ENCODE data around the gene MST1R. TPM values are rescaled to one million over a fixed set of nuclear protein-coding genes. Genes with fewer than 3 reads are reported as not detected.

MST1R gene
- total RNA-seq, 1 donor from 2014 or later: not detected

DNA sequence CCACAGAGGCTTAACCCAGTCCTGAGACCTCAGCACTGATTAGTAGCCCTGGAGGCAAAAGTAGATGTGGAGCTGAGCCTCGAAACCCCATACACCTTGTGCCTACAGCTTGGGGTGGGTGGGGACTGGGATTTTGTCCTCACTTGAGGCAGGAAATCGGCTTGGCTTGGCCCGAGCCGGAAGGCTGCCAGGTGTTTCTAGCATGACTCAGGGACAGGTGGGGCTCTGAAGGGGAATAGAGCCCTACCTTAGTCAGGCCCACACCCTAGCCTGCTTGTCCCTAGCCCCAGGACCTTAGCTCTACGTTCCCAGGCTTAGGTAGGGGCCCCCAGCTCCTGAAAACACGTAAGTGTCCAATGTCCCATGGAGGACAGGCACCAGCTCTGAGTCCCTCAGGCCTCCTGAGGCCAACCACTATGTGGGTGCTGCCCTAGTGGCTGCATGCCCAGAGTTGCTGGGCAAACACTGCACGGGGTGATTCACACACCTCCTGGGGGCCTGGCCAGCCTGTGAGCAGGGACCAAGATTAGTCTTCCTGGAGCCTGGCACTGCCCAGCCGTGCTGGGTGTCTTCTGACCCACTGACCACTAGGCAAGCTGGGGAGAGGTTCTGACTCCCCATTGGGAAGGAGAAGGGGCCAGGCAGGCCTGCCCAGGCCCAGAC lies 3.1 kb downstream of the MST1R start:
- Histone ChIP-seq H3K4me3 (no peak overlapping the region), H3K27ac (peak overlapping the region; percentile 59 to 69), H3K27me3 (no peaks in the 10 kb centered on the region), H3K9me3 (no peaks in the 10 kb centered on the region), H3K4me1 (peaks cover 0 to 16% of the 10 kb centered on the region in 2 donors), H3K36me3 (peaks cover 0 to 2% of the 10 kb centered on the region in 2 donors)
- intact Hi-C loops (cut with DNase I): no loop called here
- peak; percentile 24 to 79 for DNase-seq (ENCODE audit: low spot score in 2 of 2)
- TF ChIP-seq, protein P1, sequence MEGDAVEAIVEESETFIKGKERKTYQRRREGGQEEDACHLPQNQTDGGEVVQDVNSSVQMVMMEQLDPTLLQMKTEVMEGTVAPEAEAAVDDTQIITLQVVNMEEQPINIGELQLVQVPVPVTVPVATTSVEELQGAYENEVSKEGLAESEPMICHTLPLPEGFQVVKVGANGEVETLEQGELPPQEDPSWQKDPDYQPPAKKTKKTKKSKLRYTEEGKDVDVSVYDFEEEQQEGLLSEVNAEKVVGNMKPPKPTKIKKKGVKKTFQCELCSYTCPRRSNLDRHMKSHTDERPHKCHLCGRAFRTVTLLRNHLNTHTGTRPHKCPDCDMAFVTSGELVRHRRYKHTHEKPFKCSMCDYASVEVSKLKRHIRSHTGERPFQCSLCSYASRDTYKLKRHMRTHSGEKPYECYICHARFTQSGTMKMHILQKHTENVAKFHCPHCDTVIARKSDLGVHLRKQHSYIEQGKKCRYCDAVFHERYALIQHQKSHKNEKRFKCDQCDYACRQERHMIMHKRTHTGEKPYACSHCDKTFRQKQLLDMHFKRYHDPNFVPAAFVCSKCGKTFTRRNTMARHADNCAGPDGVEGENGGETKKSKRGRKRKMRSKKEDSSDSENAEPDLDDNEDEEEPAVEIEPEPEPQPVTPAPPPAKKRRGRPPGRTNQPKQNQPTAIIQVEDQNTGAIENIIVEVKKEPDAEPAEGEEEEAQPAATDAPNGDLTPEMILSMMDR (IDR thresholded peaks at IDR 0.05): no peak

DNA sequence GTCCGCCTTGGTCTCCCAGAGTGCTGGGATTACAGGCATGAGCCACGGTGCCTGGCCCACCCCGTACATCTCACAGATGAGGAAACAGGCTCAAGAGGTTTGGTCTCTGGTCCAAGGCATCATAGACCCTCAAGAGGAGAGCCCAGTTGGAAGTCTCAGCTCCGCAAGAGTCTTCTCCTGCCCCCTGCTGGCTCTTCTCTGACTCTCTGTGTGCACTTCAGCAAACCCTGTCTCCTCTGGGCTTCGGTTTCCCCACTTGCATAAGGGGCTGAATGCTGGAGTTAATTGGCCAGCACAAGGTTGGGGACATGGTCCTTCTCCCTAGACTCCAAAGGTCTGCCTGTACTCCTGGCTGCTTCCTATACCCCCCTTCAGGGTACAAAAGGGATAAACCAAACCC lies 3.9 kb downstream of the MST1R start:
- peak overlapping the region in 1 of 2 donors; percentile 44 for H3K27ac ChIP-seq
- intact Hi-C loops (cut with DNase I): no loop called here

DNA sequence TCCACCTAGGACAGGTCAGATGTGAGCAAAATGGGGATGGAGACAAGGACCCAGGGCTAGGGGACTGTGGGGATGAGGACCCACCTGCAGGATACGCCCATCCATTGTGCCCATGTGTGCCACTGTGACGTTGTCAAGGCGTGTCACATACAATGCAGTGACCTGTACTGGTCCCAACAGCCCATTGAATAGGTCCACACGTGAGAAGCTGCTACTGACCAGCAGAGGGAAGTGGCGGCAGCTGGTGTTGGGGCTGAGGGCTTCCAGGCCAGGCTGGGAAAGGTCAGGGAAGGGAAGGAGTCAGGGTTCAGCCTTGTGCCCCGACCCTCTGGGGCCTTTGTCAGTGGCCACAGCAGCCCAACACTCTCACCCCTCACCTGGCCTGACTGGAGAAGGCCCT lies 4.7 kb downstream of the MST1R start:
- TF ChIP-seq, protein P1 (IDR thresholded peaks at IDR 0.05): no peak
- no peak for DNase-seq (ENCODE audit: low spot score in 2 of 2)
- H3K36me3 ChIP-seq: peaks cover 0 to 2% of the 10 kb centered on the region in 2 donors
- no peaks in the 10 kb centered on the region for H3K27me3 ChIP-seq
- H3K9me3 ChIP-seq: no peaks in the 10 kb centered on the region
- no peak overlapping the region for H3K4me3 ChIP-seq
- H3K27ac ChIP-seq: no peak overlapping the region
- peaks cover 0 to 14% of the 10 kb centered on the region in 2 donors for H3K4me1 ChIP-seq
- intact Hi-C loops (cut with DNase I): no loop called here

More for the DNA sequence above, 3.9 kb downstream of the MST1R start:
- H3K27me3 ChIP-seq: no peaks in the 10 kb centered on the region
- H3K36me3 ChIP-seq: peaks cover 0 to 2% of the 10 kb centered on the region in 2 donors
- peaks cover 0 to 14% of the 10 kb centered on the region in 2 donors for H3K4me1 ChIP-seq
- H3K4me3 ChIP-seq: no peak overlapping the region
- TF ChIP-seq, protein P1 (IDR thresholded peaks at IDR 0.05): peak in 1 of 3 experiments; percentile 9
- no peaks in the 10 kb centered on the region for H3K9me3 ChIP-seq
- DNase-seq (ENCODE audit: low spot score in 2 of 2): no peak

DNA sequence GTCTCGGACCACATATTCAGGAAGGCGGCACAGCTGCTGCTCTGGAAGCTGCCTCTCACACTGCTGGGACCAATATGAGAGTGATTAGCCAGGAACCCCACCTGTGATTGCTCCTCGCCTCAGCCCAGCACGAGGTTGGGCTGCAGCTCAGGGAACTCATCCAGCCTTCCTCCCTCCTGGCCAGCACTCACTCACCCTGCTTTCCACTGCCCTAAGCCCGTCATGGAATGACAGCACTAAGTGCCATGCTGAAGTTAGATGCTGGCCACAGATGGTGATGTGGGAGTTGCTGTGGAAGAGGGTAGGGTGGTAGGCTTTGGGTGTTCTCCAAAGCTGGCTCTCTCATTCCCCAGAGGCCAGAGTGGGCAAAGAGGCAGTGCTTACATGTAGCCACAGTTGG lies 7.3 kb downstream of the MST1R start:
- intact Hi-C loops (cut with DNase I): no loop called here
- peaks cover 0 to 2% of the 10 kb centered on the region in 2 donors for H3K36me3 ChIP-seq
- no peak overlapping the region for H3K27ac ChIP-seq
- H3K4me1 ChIP-seq: peaks cover 0 to 13% of the 10 kb centered on the region in 2 donors
- no peak for DNase-seq (ENCODE audit: low spot score in 2 of 2)
- no peaks in the 10 kb centered on the region for H3K27me3 ChIP-seq
- TF ChIP-seq, protein P1 (IDR thresholded peaks at IDR 0.05): no peak
- H3K4me3 ChIP-seq: no peak overlapping the region
- no peaks in the 10 kb centered on the region for H3K9me3 ChIP-seq

DNA sequence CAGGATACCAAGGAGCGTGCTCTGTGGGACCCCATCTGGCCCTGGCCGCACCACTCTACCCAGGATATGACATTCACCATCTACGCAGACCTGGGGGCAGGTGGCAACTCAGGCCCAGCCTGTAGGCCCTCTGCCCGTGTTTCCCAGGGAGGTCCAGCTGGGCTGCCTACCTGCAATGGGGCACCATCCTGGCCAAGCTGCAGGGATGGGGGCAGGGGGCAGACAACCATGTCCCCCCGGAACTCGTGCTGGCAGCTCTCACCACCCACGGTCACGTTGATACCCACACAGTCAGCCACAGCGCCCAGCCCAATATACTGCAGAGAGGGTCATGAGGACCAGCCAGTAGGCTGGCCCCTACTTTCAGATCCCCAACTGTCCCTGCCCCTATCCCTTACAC lies 7.9 kb downstream of the MST1R start:
- intact Hi-C loops (cut with DNase I): no loop called here
- Histone ChIP-seq H3K27me3 (no peaks in the 10 kb centered on the region), H3K4me1 (peaks cover 0 to 7% of the 10 kb centered on the region in 2 donors), H3K27ac (no peak overlapping the region), H3K36me3 (peaks cover 0 to 2% of the 10 kb centered on the region in 2 donors), H3K4me3 (no peak overlapping the region), H3K9me3 (no peaks in the 10 kb centered on the region)
- DNase-seq (ENCODE audit: low spot score in 2 of 2): no peak
- TF ChIP-seq, protein P1 (IDR thresholded peaks at IDR 0.05): no peak
